IMR-90 (cell line): ENCODE data around the gene CUX1. TPM values are rescaled to one million over a fixed set of nuclear protein-coding genes. Genes with fewer than 3 reads are reported as not detected.

Experiments
- ATAC-seq: fragments of 200-7000 bp; cut with Tn5 transposase; 2 replicates; pipeline ENCODE4 v1.9.1; 2020; ENCODE audit warnings: low read depth, mild to moderate bottlenecking, moderate library complexity
- BruUV-seq: library from RNA; stranded (reverse); fragments of 400-500 nt; replicated peaks from 2 replicates; lab custom pipeline; 2021; lab: Mats Ljungman, UMichigan
- CTCF ChIA-PET: fragments of 300-600 bp; formaldehyde crosslinking; extraction: SDS; loops from one replicate; lab custom pipeline; 2021; ENCODE audit warnings: antibody characterized with exemption; lab: Yijun Ruan, JAX
- POLR2A ChIA-PET: fragments of 300-600 bp; sonication (Branson Sonifier 250); formaldehyde crosslinking; loops from one replicate; lab custom pipeline; 2022; ENCODE audit warnings: antibody characterized with exemption; ENCODE audit not compliant: unreplicated experiment; lab: Charles Lee
- DNase-seq: peaks from one replicate; pipeline ENCODE4 v3.0.0; 2013
- H2AFZ ChIP-seq: replicated peaks from 2 replicates; pipeline ENCODE3; 2013; ENCODE audit warnings: low read length, mild to moderate bottlenecking; ENCODE audit not compliant: poor library complexity
- H2AK5ac ChIP-seq: 2 replicates; pipeline ENCODE4 v1.6.1; 2013; ENCODE audit warnings: low read depth, low read length, inconsistent platforms
- H2AK9ac ChIP-seq: replicated peaks from 2 replicates; pipeline ENCODE3; 2013; ENCODE audit warnings: mild to moderate bottlenecking, low read depth, low read length, moderate library complexity; ENCODE audit not compliant: poor library complexity
- H2BK120ac ChIP-seq: 2 replicates; pipeline ENCODE4 v1.6.1; 2013; ENCODE audit warnings: low read depth, low read length, inconsistent platforms
- H2BK15ac ChIP-seq: 3 replicates; pipeline ENCODE4 v1.6.1; 2013; ENCODE audit warnings: low read depth, low read length, inconsistent platforms
- H2BK20ac ChIP-seq: 2 replicates; pipeline ENCODE4 v1.6.1; 2013; ENCODE audit warnings: low read depth, mild to moderate bottlenecking, inconsistent platforms, low read length, moderate library complexity
- H2BK5ac ChIP-seq: 2 replicates; pipeline ENCODE4 v1.6.1; 2013; ENCODE audit warnings: mild to moderate bottlenecking, low read depth, low read length, inconsistent platforms; ENCODE audit not compliant: poor library complexity, severe bottlenecking
- H3K14ac ChIP-seq: replicated peaks from 2 replicates; pipeline ENCODE4 v1.6.1; 2013; ENCODE audit warnings: low read depth, low read length, inconsistent platforms
- H3K18ac ChIP-seq: 2 replicates; pipeline ENCODE4 v1.6.1; 2013; ENCODE audit warnings: low read depth, low read length, control low read depth
- H3K23ac ChIP-seq: 2 replicates; pipeline ENCODE4 v1.6.1; 2013; ENCODE audit warnings: low read depth, low read length, inconsistent platforms
- H3K27ac ChIP-seq: 2 replicates; pipeline ENCODE4 v1.5.1; 2013; ENCODE audit warnings: mild to moderate bottlenecking, control low read depth, low read length; ENCODE audit not compliant: insufficient read depth
- H3K27me3 ChIP-seq: 2 replicates; pipeline ENCODE4 v1.6.1; 2013; ENCODE audit warnings: low read length; ENCODE audit not compliant: control insufficient read depth, insufficient read depth
- H3K36me3 ChIP-seq: 2 replicates; pipeline ENCODE4 v1.6.1; 2013; ENCODE audit warnings: low read length, mixed read lengths; ENCODE audit not compliant: control insufficient read depth, insufficient read depth
- H3K4ac ChIP-seq: 2 replicates; pipeline ENCODE4 v1.6.1; 2013; ENCODE audit warnings: low read depth, low read length, inconsistent platforms
- H3K4me1 ChIP-seq: 2 replicates; pipeline ENCODE4 v1.6.1; 2013; ENCODE audit warnings: low read length, mixed read lengths; ENCODE audit not compliant: control insufficient read depth, insufficient read depth
- H3K4me2 ChIP-seq: 2 replicates; pipeline ENCODE4 v1.6.1; 2013; ENCODE audit warnings: low read depth, mild to moderate bottlenecking, control low read depth, low read length, moderate library complexity
- H3K4me3 ChIP-seq: 2 replicates; pipeline ENCODE4 v1.5.1; 2013; ENCODE audit warnings: low read depth, mild to moderate bottlenecking, control low read depth, low read length, moderate library complexity; ENCODE audit not compliant: insufficient read depth
- H3K56ac ChIP-seq: 2 replicates; pipeline ENCODE4 v1.6.1; 2013; ENCODE audit warnings: low read length, inconsistent platforms; ENCODE audit not compliant: insufficient read depth; ENCODE audit errors: extremely low read depth
- H3K79me1 ChIP-seq, 2 experiments: 2 replicates each; pipeline ENCODE4 v1.6.1; 2013; ENCODE audit warnings: low read length in 2 of 2, inconsistent platforms in 1 of 2, low read depth in 1 of 2
- H3K9ac ChIP-seq: 2 replicates; pipeline ENCODE4 v1.6.1; 2013; ENCODE audit warnings: low read depth, low read length, control low read depth
- H3K9me1 ChIP-seq: 2 replicates; pipeline ENCODE4 v1.6.1; 2013; ENCODE audit warnings: low read length, inconsistent platforms; ENCODE audit not compliant: insufficient read depth
- H3K9me3 ChIP-seq: 2 replicates; pipeline ENCODE4 v1.6.1; 2013; ENCODE audit warnings: low read length; ENCODE audit not compliant: control insufficient read depth, insufficient read depth
- H4K20me1 ChIP-seq: 2 replicates; pipeline ENCODE4 v1.6.1; 2013; ENCODE audit warnings: low read length, inconsistent platforms; ENCODE audit not compliant: insufficient read depth
- H4K5ac ChIP-seq: 2 replicates; pipeline ENCODE4 v1.6.1; 2013; ENCODE audit warnings: mild to moderate bottlenecking, low read depth, low read length, control low read depth
- H4K8ac ChIP-seq, 2 experiments: 2 replicates each; pipeline ENCODE4 v1.6.1; 2013; ENCODE audit warnings: low read depth in 2 of 2, low read length in 2 of 2, control low read depth in 1 of 2, inconsistent platforms in 1 of 2
- H4K91ac ChIP-seq: 2 replicates; pipeline ENCODE4 v1.6.1; 2013; ENCODE audit warnings: low read depth, low read length, inconsistent platforms; ENCODE audit not compliant: insufficient read depth
- BHLHE40 ChIP-seq: fragments of 150-350 bp; IDR thresholded peaks from 2 replicates; pipeline ENCODE4 v1.6.1; 2016; ENCODE audit warnings: mild to moderate bottlenecking, low read depth, low read length
- CEBPB ChIP-seq: IDR thresholded peaks from 2 replicates; pipeline ENCODE4 v1.6.1; 2012; ENCODE audit warnings: low read depth, low read length, improper control_type of control experiment
- CHD1 ChIP-seq: IDR thresholded peaks from 2 replicates; pipeline ENCODE4 v1.6.1; 2012; ENCODE audit warnings: low read depth, low read length, improper control_type of control experiment
- FOS ChIP-seq: fragments of 150-350 bp; IDR thresholded peaks from 2 replicates; pipeline ENCODE4 v1.6.1; 2016; ENCODE audit warnings: low read depth, low read length
- MAFK ChIP-seq: IDR thresholded peaks from 2 replicates; pipeline ENCODE4 v1.6.1; 2012; ENCODE audit warnings: low read depth, low read length, improper control_type of control experiment
- MAZ ChIP-seq: IDR thresholded peaks from 2 replicates; pipeline ENCODE4 v1.6.1; 2012; ENCODE audit warnings: low read depth, mild to moderate bottlenecking, low read length, improper control_type of control experiment, moderate library complexity, borderline replicate concordance
- MXI1 ChIP-seq: IDR thresholded peaks from 2 replicates; pipeline ENCODE4 v1.6.1; 2012; ENCODE audit warnings: low read depth, mild to moderate bottlenecking, low read length, moderate library complexity, borderline replicate concordance
- NFE2L2 ChIP-seq: fragments of 150-350 bp; IDR thresholded peaks from 2 replicates; pipeline ENCODE4 v1.6.1; 2016; ENCODE audit warnings: low read depth, mild to moderate bottlenecking, low read length
- POLR2A ChIP-seq: IDR thresholded peaks from 2 replicates; pipeline ENCODE4 v1.6.1; 2012; ENCODE audit warnings: mild to moderate bottlenecking, low read depth, low read length
- RAD21 ChIP-seq: IDR thresholded peaks from 2 replicates; pipeline ENCODE4 v1.6.1; 2012; ENCODE audit warnings: low read length, improper control_type of control experiment
- RCOR1 ChIP-seq: IDR thresholded peaks from 2 replicates; pipeline ENCODE4 v1.6.1; 2012; ENCODE audit warnings: mild to moderate bottlenecking, low read length, improper control_type of control experiment; ENCODE audit not compliant: insufficient replicate concordance
- RFX5 ChIP-seq: IDR thresholded peaks from 2 replicates; pipeline ENCODE4 v1.8.0; 2012; ENCODE audit warnings: low read depth, mild to moderate bottlenecking, low read length, moderate library complexity
- SMC3 ChIP-seq: fragments of 150-350 bp; IDR thresholded peaks from 2 replicates; pipeline ENCODE4 v1.6.1; 2016; ENCODE audit warnings: low read depth, mild to moderate bottlenecking, antibody characterized with exemption, low read length, moderate library complexity
- WGBS, 2 experiments: methylation state at CpG; one replicate each; pipeline versions ENCODE4 v1.1.5 to v1.1.7; 2013; ENCODE audit warnings: missing lambda C conversion rate in 2 of 2; ENCODE audit not compliant: insufficient read length in 1 of 2; ENCODE audit errors: extremely low coverage in 2 of 2; 5-methylcytosine and 5-hydroxymethylcytosine counted together
- dilution Hi-C: fragments of 300-500 bp; cut with HindIII; formaldehyde crosslinking; loops from one replicate; pipeline ENCODE4 v1.14.3; 2018; ENCODE audit warnings: low sequenced_read_pairs; ENCODE audit not compliant: unreplicated experiment
- in situ Hi-C: fragments of 300-500 bp; cut with MboI; formaldehyde crosslinking; loops from 3 replicates; pipeline ENCODE4 v1.14.3; 2019; ENCODE audit warnings: low sequenced_read_pairs, inconsistent platforms, mixed read lengths
- intact Hi-C: fragments of 100-400 bp; cut with micrococcal nuclease; formaldehyde crosslinking; loops from 2 replicates; pipeline ENCODE4 v1.10.0; 2022
- polyA plus RNA-seq, 3 experiments: library from polyadenylated mRNA; depleted of rRNA; stranded (reverse); fragments of >200 nt; gene quantifications; 2 replicates each; pipeline ENCODE4 v1.2.3, GENCODE V29; 2012; ENCODE audit warnings: low replicate concordance in 1 of 3
- total RNA-seq: library from RNA; depleted of rRNA; stranded (reverse); fragments of >200 nt; gene quantifications from 2 replicates; pipeline ENCODE4 v1.2.3, GENCODE V29; 2012
- TF ChIP-seq, protein P1 (sequence below): fragments of 150-350 bp; IDR thresholded peaks from 2 replicates; pipeline ENCODE4 v1.6.1; 2017; ENCODE audit warnings: mild to moderate bottlenecking, antibody characterized with exemption, low read length, low read depth
- TF ChIP-seq, protein P2 (sequence below): conservative IDR thresholded peaks from 2 replicates; pipeline ENCODE4 v1.5.1; 2012; ENCODE audit warnings: mild to moderate bottlenecking, low read depth, low read length, improper control_type of control experiment
- TF ChIP-seq, protein P3 (sequence below): fragments of 150-350 bp; IDR thresholded peaks from 2 replicates; pipeline ENCODE4 v1.6.1; 2016; ENCODE audit warnings: low read depth, mild to moderate bottlenecking, low read length, moderate library complexity, borderline replicate concordance

The CUX1 gene
- total and polyA plus RNA-seq, 2 of the 4 experiments (the other 2 are of a cell fraction): 19.7 to 46.4 TPM

DNA sequence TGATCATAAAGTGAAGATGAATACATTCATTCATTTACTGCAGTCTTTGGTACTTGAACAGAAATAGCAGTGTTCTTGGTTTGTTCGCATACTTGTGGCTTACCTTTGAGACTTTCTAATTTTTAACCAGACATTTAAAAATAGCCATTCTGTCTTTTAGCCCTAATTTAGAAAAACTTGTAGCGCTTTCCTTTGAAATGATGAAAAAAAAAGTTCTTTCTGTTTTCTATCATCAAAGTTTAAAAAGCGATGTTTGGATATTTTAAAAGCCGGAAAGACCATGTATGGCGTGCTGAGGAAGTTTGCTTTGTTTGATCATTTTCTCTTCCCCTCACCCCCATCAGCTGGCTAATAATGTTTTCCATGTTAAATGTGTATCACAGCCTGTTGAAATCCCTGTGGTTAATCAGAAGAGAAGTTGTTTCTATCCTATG is 116.3 kb downstream of the CUX1 start:
- dilution Hi-C loops: no loop called here
- POLR2A ChIA-PET: no interaction called here
- 0 out of 4 replicates have a peak overlapping the region, but pooled peaks of 1 of the 2 experiments have one; percentile 46 for H4K8ac ChIP-seq

More for the DNA sequence above, 116.3 kb downstream of the CUX1 start:
- Histone ChIP-seq H2BK5ac (no peak overlapping the region), H3K4me2 (no peak overlapping the region), H3K23ac (no peak overlapping the region), H3K79me1 (peaks cover 40 to 69% of the 10 kb centered on the region in 2 experiments), H4K5ac (no peak overlapping the region), H3K36me3 (no peaks in the 10 kb centered on the region), H2AK5ac (no peak overlapping the region), H2BK15ac (0 out of 3 replicates have a peak overlapping the region, but pooled peaks have one; percentile 14), H3K4me1 (peaks cover 19% of the 10 kb centered on the region), H3K4me3 (no peak overlapping the region), H3K9me3 (peaks cover 2% of the 10 kb centered on the region; the same call in 1 of the 2 replicates), H3K56ac (no peak overlapping the region), H4K20me1 (no peaks in the 10 kb centered on the region), H2AFZ (no peak overlapping the region), H3K9ac (no peak overlapping the region), H3K9me1 (peaks cover 11% of the 10 kb centered on the region), H3K27me3 (no peaks in the 10 kb centered on the region), H2AK9ac (no peak overlapping the region), H3K27ac (no peak overlapping the region), H3K4ac (no peak overlapping the region), H3K14ac (0 out of 2 replicates have a peak overlapping the region, but pooled peaks have one; percentile 21), H2BK120ac (no peak overlapping the region; the same call in 1 of the 2 replicates), H3K18ac (no peak overlapping the region), H4K91ac (no peak overlapping the region), H2BK20ac (no peak overlapping the region)
- in situ Hi-C loops (no loop called here), intact Hi-C loops (no loop called here)
- BruUV-seq: no TSS peak
- ATAC-seq: no peak
- TF ChIP-seq BHLHE40: no peak
- TF ChIP-seq, protein P1, sequence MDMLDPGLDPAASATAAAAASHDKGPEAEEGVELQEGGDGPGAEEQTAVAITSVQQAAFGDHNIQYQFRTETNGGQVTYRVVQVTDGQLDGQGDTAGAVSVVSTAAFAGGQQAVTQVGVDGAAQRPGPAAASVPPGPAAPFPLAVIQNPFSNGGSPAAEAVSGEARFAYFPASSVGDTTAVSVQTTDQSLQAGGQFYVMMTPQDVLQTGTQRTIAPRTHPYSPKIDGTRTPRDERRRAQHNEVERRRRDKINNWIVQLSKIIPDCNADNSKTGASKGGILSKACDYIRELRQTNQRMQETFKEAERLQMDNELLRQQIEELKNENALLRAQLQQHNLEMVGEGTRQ: no peak
- TF ChIP-seq, protein P2, sequence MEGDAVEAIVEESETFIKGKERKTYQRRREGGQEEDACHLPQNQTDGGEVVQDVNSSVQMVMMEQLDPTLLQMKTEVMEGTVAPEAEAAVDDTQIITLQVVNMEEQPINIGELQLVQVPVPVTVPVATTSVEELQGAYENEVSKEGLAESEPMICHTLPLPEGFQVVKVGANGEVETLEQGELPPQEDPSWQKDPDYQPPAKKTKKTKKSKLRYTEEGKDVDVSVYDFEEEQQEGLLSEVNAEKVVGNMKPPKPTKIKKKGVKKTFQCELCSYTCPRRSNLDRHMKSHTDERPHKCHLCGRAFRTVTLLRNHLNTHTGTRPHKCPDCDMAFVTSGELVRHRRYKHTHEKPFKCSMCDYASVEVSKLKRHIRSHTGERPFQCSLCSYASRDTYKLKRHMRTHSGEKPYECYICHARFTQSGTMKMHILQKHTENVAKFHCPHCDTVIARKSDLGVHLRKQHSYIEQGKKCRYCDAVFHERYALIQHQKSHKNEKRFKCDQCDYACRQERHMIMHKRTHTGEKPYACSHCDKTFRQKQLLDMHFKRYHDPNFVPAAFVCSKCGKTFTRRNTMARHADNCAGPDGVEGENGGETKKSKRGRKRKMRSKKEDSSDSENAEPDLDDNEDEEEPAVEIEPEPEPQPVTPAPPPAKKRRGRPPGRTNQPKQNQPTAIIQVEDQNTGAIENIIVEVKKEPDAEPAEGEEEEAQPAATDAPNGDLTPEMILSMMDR: no peak
- no peak for TF ChIP-seq CEBPB
- TF ChIP-seq RCOR1: no peak
- TF ChIP-seq NFE2L2: no peak
- TF ChIP-seq, protein P3, sequence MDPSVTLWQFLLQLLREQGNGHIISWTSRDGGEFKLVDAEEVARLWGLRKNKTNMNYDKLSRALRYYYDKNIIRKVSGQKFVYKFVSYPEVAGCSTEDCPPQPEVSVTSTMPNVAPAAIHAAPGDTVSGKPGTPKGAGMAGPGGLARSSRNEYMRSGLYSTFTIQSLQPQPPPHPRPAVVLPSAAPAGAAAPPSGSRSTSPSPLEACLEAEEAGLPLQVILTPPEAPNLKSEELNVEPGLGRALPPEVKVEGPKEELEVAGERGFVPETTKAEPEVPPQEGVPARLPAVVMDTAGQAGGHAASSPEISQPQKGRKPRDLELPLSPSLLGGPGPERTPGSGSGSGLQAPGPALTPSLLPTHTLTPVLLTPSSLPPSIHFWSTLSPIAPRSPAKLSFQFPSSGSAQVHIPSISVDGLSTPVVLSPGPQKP: no peak
- no peak for TF ChIP-seq CHD1
- TF ChIP-seq MAZ: no peak
- TF ChIP-seq POLR2A: no peak
- TF ChIP-seq RAD21: no peak
- TF ChIP-seq SMC3: no peak
- TF ChIP-seq FOS: no peak
- no peak for TF ChIP-seq MAFK
- no peak for TF ChIP-seq MXI1
- TF ChIP-seq RFX5: no peak
- DNase-seq: no peak
- CTCF ChIA-PET: no interaction called here
- WGBS, 2 experiments: no CpG with 5 or more reads among the region's 5 CpGs
